ENCODE measurements around the gene ALS2. TPM values are rescaled to one million over a fixed set of nuclear protein-coding genes. Genes with fewer than 3 reads are reported as not detected.

Gene ALS2
- total RNA-seq, 2 experiments from 2014 or later, result 8.3 to 11.3 TPM

GRCh38 chr2:201698588-201699226, 82.0 kb downstream of the ALS2 start, which contains the start of gene MPP4:
TSS of gene MPP4 (minus strand) at chr2:201698644. CDS start at chr2:201693954, 4,690 bp downstream.
- no peak for DNase-seq (ENCODE audit: low spot score)
- ChIA-PET CTCF (ENCODE audit: unreplicated experiment) (no interaction called here), POLR2A (interaction anchor here (0.6 to 1.7 kb wide), 5 partner anchors 14 to 189 kb away, joined by 3 to 4 read pairs (median 4); no protein-coding TSS in a partner anchor)
- no peaks in the 10 kb centered on the region for H3K36me3 ChIP-seq (ENCODE audit: insufficient read depth, low read length)
- no peak within 1 kb of the TSS for H2AFZ ChIP-seq (ENCODE audit: low read length)
- no peak within 1 kb of the TSS for H3K4me3 ChIP-seq (ENCODE audit: low read depth, low read length, poor library complexity, severe bottlenecking)
- TF ChIP-seq EZH2phosphoT487 (IDR thresholded peaks at IDR 0.05; ENCODE audit: borderline replicate concordance, low read depth, low read length), result no peak
- TF ChIP-seq CTCF (conservative IDR thresholded peaks at IDR 0.05; ENCODE audit: low read length), result no peak
- no peaks in the 10 kb centered on the region for H4K20me1 ChIP-seq (ENCODE audit: insufficient read depth, low read length)
- intact Hi-C loops (cut with micrococcal nuclease; ENCODE audit: unreplicated experiment), result no loop called here
- H3K9me2 ChIP-seq (ENCODE audit: insufficient read depth, low read length), result no peaks in the 10 kb centered on the region
- no TSS peak for BruUV-seq (replicated peaks)
- no peak within 1 kb of the TSS for H3K4me2 ChIP-seq (ENCODE audit: low read length)
- H3K9me3 ChIP-seq (ENCODE audit: low read length), result no peaks in the 10 kb centered on the region
- no peaks in the 10 kb centered on the region for H3K4me1 ChIP-seq (ENCODE audit: insufficient read depth, low read length, poor library complexity, severe bottlenecking)
- H3K27ac ChIP-seq (ENCODE audit: low read depth, low read length, poor library complexity, severe bottlenecking), result no peak within 1 kb of the TSS
- H3K79me2 ChIP-seq (ENCODE audit: insufficient read depth, low read depth, low read length), result no peaks in the 10 kb centered on the region

GRCh38 chr2:201697899-201698298, 82.8 kb downstream of the ALS2 start:
- Histone ChIP-seq H3K9me3 (ENCODE audit: low read length) (no peaks in the 10 kb centered on the region), H3K4me1 (ENCODE audit: insufficient read depth, low read length, poor library complexity, severe bottlenecking) (no peaks in the 10 kb centered on the region), H4K20me1 (ENCODE audit: insufficient read depth, low read length) (no peaks in the 10 kb centered on the region), H2AFZ (ENCODE audit: low read length) (no peak overlapping the region), H3K36me3 (ENCODE audit: insufficient read depth, low read length) (no peaks in the 10 kb centered on the region), H3K27ac (ENCODE audit: low read depth, low read length, poor library complexity, severe bottlenecking) (no peak overlapping the region), H3K4me3 (ENCODE audit: low read depth, low read length, poor library complexity, severe bottlenecking) (no peak overlapping the region), H3K9me2 (ENCODE audit: insufficient read depth, low read length) (no peaks in the 10 kb centered on the region), H3K4me2 (ENCODE audit: low read length) (no peak overlapping the region), H3K79me2 (ENCODE audit: insufficient read depth, low read depth, low read length) (no peaks in the 10 kb centered on the region)
- TF ChIP-seq EZH2phosphoT487 (IDR thresholded peaks at IDR 0.05; ENCODE audit: borderline replicate concordance, low read depth, low read length), result no peak
- no peak for TF ChIP-seq CTCF (conservative IDR thresholded peaks at IDR 0.05; ENCODE audit: low read length)
- CTCF ChIA-PET (ENCODE audit: unreplicated experiment), result no interaction called here
- no TSS peak for BruUV-seq (replicated peaks)
- intact Hi-C loops (cut with micrococcal nuclease; ENCODE audit: unreplicated experiment), result no loop called here
- POLR2A ChIA-PET, result interaction anchor here (0.7 to 1.7 kb wide), 3 partner anchors 16 to 1460 kb away, joined by 3 to 4 read pairs (median 4); no protein-coding TSS in a partner anchor
- DNase-seq (ENCODE audit: low spot score), result no peak

GRCh38 chr2:201696151-201696659, 84.5 kb downstream of the ALS2 start:
- Histone ChIP-seq H3K4me2 (ENCODE audit: low read length) (no peak overlapping the region), H3K27ac (ENCODE audit: low read depth, low read length, poor library complexity, severe bottlenecking) (no peak overlapping the region), H3K9me3 (ENCODE audit: low read length) (no peaks in the 10 kb centered on the region), H3K4me1 (ENCODE audit: insufficient read depth, low read length, poor library complexity, severe bottlenecking) (no peaks in the 10 kb centered on the region), H4K20me1 (ENCODE audit: insufficient read depth, low read length) (no peaks in the 10 kb centered on the region), H3K4me3 (ENCODE audit: low read depth, low read length, poor library complexity, severe bottlenecking) (no peak overlapping the region), H3K36me3 (ENCODE audit: insufficient read depth, low read length) (no peaks in the 10 kb centered on the region), H3K9me2 (ENCODE audit: insufficient read depth, low read length) (no peaks in the 10 kb centered on the region), H3K79me2 (ENCODE audit: insufficient read depth, low read depth, low read length) (no peaks in the 10 kb centered on the region), H2AFZ (ENCODE audit: low read length) (no peak overlapping the region)
- no peak for TF ChIP-seq EZH2phosphoT487 (IDR thresholded peaks at IDR 0.05; ENCODE audit: borderline replicate concordance, low read depth, low read length)
- no peak for TF ChIP-seq CTCF (conservative IDR thresholded peaks at IDR 0.05; ENCODE audit: low read length)
- no peak for DNase-seq (ENCODE audit: low spot score)
- intact Hi-C loops (cut with micrococcal nuclease; ENCODE audit: unreplicated experiment), result no loop called here
- CTCF ChIA-PET (ENCODE audit: unreplicated experiment), result no interaction called here
- no TSS peak for BruUV-seq (replicated peaks)
- POLR2A ChIA-PET, result interaction anchor here (0.6 to 1.0 kb wide), 3 partner anchors 34 to 361 kb away, joined by 3 read pairs; no protein-coding TSS in a partner anchor
